HEK293 (cell line): ENCODE data around the gene RPS21.

Experiments used
- CTCF ChIA-PET: fragments of 350-600 bp; formaldehyde crosslinking; extraction: SDS; loops from one replicate; lab custom pipeline; 2021; ENCODE audit warnings: antibody characterized with exemption; lab: Yijun Ruan, JAX
- POLR2A ChIA-PET: fragments of 300-600 bp; formaldehyde crosslinking; extraction: SDS; loops from one replicate; lab custom pipeline; 2020; ENCODE audit warnings: antibody characterized with exemption, inconsistent platforms; lab: Yijun Ruan, JAX
- H3K27ac ChIP-seq: fragments of 200-500 bp; sonication (Bioruptor generic); 2 replicates; pipeline ENCODE4 v1.5.1; 2014; ENCODE audit warnings: low read depth, low read length, control low read depth, inconsistent platforms; ENCODE audit errors: extremely low read depth
- H3K36me3 ChIP-seq, 2 experiments: fragments of 200-500 bp in 1 of 2; sonication (Bioruptor generic) in 1 of 2; 1 replicate in 1 of 2; 2 replicates in 1 of 2; pipeline ENCODE4 v1.5.1; 2014 to 2017; ENCODE audit warnings: inconsistent platforms in 2 of 2, low read length in 2 of 2; ENCODE audit not compliant: control insufficient read depth in 2 of 2, insufficient read depth in 1 of 2
- H3K4me1 ChIP-seq: fragments of 200-500 bp; sonication (Bioruptor generic); 2 replicates; pipeline ENCODE4 v1.5.1; 2014; ENCODE audit warnings: mild to moderate bottlenecking, low read length, inconsistent platforms; ENCODE audit not compliant: control insufficient read depth, insufficient read depth
- H3K4me3 ChIP-seq: 2 replicates; pipeline ENCODE4 v1.5.1; 2011; ENCODE audit warnings: low read depth, mild to moderate bottlenecking, control low read depth, low read length, moderate library complexity
- H3K9me3 ChIP-seq: fragments of 200-500 bp; sonication (Bioruptor generic); 2 replicates; pipeline ENCODE4 v1.5.1; 2014; ENCODE audit warnings: low read depth, low read length, inconsistent platforms; ENCODE audit not compliant: control insufficient read depth, insufficient read depth
- ATF2 ChIP-seq: fragments of 450-650 bp; formaldehyde crosslinking; IDR thresholded peaks from 2 replicates; pipeline ENCODE4 v1.5.1; 2016; ENCODE audit warnings: missing biosample characterization, missing genetic modification characterization, low read depth
- PRDM10 ChIP-seq: fragments of 450-650 bp; formaldehyde crosslinking; IDR thresholded peaks from 2 replicates; pipeline ENCODE4 v1.5.1; 2016; ENCODE audit warnings: missing biosample characterization, missing genetic modification characterization
- RBAK ChIP-seq: fragments of 450-650 bp; formaldehyde crosslinking; IDR thresholded peaks from 2 replicates; pipeline ENCODE4 v1.5.1; 2016; ENCODE audit warnings: missing biosample characterization, missing genetic modification characterization
- ZBTB49 ChIP-seq: fragments of 450-650 bp; formaldehyde crosslinking; IDR thresholded peaks from 2 replicates; pipeline ENCODE4 v1.5.1; 2016; ENCODE audit warnings: missing biosample characterization, missing genetic modification characterization, low read depth
- ZNF10 ChIP-seq: fragments of 450-650 bp; formaldehyde crosslinking; IDR thresholded peaks from 2 replicates; pipeline ENCODE4 v1.5.1; 2017; ENCODE audit warnings: missing biosample characterization, missing genetic modification characterization
- ZNF112 ChIP-seq: fragments of 450-650 bp; formaldehyde crosslinking; IDR thresholded peaks from 2 replicates; pipeline ENCODE4 v1.5.0; 2017; ENCODE audit warnings: missing biosample characterization, missing genetic modification characterization
- ZNF121 ChIP-seq: fragments of 450-650 bp; formaldehyde crosslinking; IDR thresholded peaks from 2 replicates; pipeline ENCODE4 v1.5.1; 2016; ENCODE audit warnings: missing biosample characterization, missing genetic modification characterization
- ZNF311 ChIP-seq: fragments of 450-650 bp; formaldehyde crosslinking; IDR thresholded peaks from 2 replicates; pipeline ENCODE4 v1.5.1; 2017; ENCODE audit warnings: missing biosample characterization, missing genetic modification characterization, borderline replicate concordance
- ZNF501 ChIP-seq: fragments of 450-650 bp; formaldehyde crosslinking; IDR thresholded peaks from 2 replicates; pipeline ENCODE4 v1.5.1; 2016; ENCODE audit warnings: missing biosample characterization, missing genetic modification characterization
- ZNF513 ChIP-seq: fragments of 450-650 bp; IDR thresholded peaks from 2 replicates; pipeline ENCODE4 v1.5.1; 2018; ENCODE audit warnings: missing biosample characterization, missing genetic modification characterization
- ZNF514 ChIP-seq: fragments of 450-650 bp; formaldehyde crosslinking; IDR thresholded peaks from 2 replicates; pipeline ENCODE4 v1.5.1; 2016; ENCODE audit warnings: missing biosample characterization, missing genetic modification characterization
- ZNF624 ChIP-seq: fragments of 450-650 bp; formaldehyde crosslinking; IDR thresholded peaks from 2 replicates; pipeline ENCODE4 v1.5.1; 2017; ENCODE audit warnings: missing biosample characterization, missing genetic modification characterization
- ZNF639 ChIP-seq: fragments of 450-650 bp; formaldehyde crosslinking; IDR thresholded peaks from 2 replicates; pipeline ENCODE4 v1.5.1; 2016; ENCODE audit warnings: missing biosample characterization, missing genetic modification characterization
- ZNF747 ChIP-seq: fragments of 450-650 bp; formaldehyde crosslinking; IDR thresholded peaks from 2 replicates; pipeline ENCODE4 v1.5.1; 2016; ENCODE audit warnings: missing biosample characterization, missing genetic modification characterization

The RPS21 gene

GRCh38 chr20:62394248-62395245 lies 7.6 kb downstream of the RPS21 start:
- POLR2A ChIA-PET = interaction anchor here (1.2 kb wide), 1 partner anchor 8 kb away, joined by 8 read pairs; the partner anchor contains the start of gene RPS21
- H3K4me1 ChIP-seq = no peaks in the 10 kb centered on the region

More at GRCh38 chr20:62394248-62395245, 7.6 kb downstream of the RPS21 start:
- H3K4me3 ChIP-seq = no peak overlapping the region
- no peak for TF ChIP-seq ATF2 (tag by site-specific recombination)
- TF ChIP-seq ZNF311 (tag by site-specific recombination) = no peak
- no peak for TF ChIP-seq ZNF121 (tag by site-specific recombination)
- TF ChIP-seq ZBTB49 = no peak
- no peak for TF ChIP-seq ZNF501 (tag by site-specific recombination)
- no peak for TF ChIP-seq RBAK (tag by site-specific recombination)
- no peak for TF ChIP-seq ZNF10 (tag by site-specific recombination)
- no peak for TF ChIP-seq ZNF747 (tag by site-specific recombination)
- TF ChIP-seq PRDM10 (tag by site-specific recombination) = no peak
- TF ChIP-seq ZNF513 (tag by site-specific recombination) = no peak
- TF ChIP-seq ZNF112 (tag by site-specific recombination) = no peak
- TF ChIP-seq ZNF624 (tag by site-specific recombination) = no peak
- TF ChIP-seq ZNF639 = no peak
- TF ChIP-seq ZNF514 (tag by site-specific recombination) = no peak
- CTCF ChIA-PET = interaction anchor here (0.7 to 2.1 kb wide), 2 partner anchors 15 to 96 kb away, joined by 3 to 5 read pairs; no protein-coding TSS in a partner anchor
- H3K27ac ChIP-seq = no peak overlapping the region
- H3K36me3 ChIP-seq = peaks cover 0 to 58% of the 10 kb centered on the region in 2 experiments; a peak in 2 of 3 replicates
- H3K9me3 ChIP-seq = no peaks in the 10 kb centered on the region
